Heart left ventricle (tissue), 16 donors: ENCODE data around the gene SHISA5. TPM values are rescaled to one million over a fixed set of nuclear protein-coding genes. Genes with fewer than 3 reads are reported as not detected.
A peak's percentile ranks its signal among the peaks of the same experiment; 100 is the strongest.
"Not testable (repeated sequence)": the region's sequence is repeated elsewhere in the genome, so short reads cannot be mapped to it uniquely, and the experiment has no call there.

Experiments
- ATAC-seq, 4 donors: fragments of 200-7000 bp; cut with Tn5 transposase; one replicate each; pipeline ENCODE4 v1.9.1; 2020 to 2022; ENCODE audit warnings: moderate library complexity in 4 of 4, mild to moderate bottlenecking in 3 of 4, moderate number of reproducible peaks in 1 of 4
- DNase-seq, 5 donors: peaks; one replicate each; pipeline ENCODE4 v3.0.0-alpha.2; 2020
- H3K27ac ChIP-seq, 12 donors: fragments of 200-600 bp; sonication (generic) in 4 of 12; one replicate each; pipeline versions ENCODE4 v1.5.0 to v1.8.0; 2016 to 2022; ENCODE audit warnings: mild to moderate bottlenecking in 2 of 12
- H3K27me3 ChIP-seq, 9 donors: fragments of 200-600 bp; sonication (generic) in 2 of 9; one replicate each; pipeline versions ENCODE4 v1.5.1 to v1.8.0; 2016 to 2022; ENCODE audit warnings: mild to moderate bottlenecking in 3 of 9
- H3K36me3 ChIP-seq, 9 donors: fragments of 200-600 bp; sonication (generic) in 2 of 9; one replicate each; pipeline versions ENCODE4 v1.5.0 to v1.8.0; 2018 to 2022; ENCODE audit warnings: mild to moderate bottlenecking in 2 of 9
- H3K4me1 ChIP-seq, 12 donors: fragments of 200-600 bp; sonication (generic) in 4 of 12; one replicate each; pipeline versions ENCODE4 v1.5.0 to v1.8.0; 2016 to 2022; ENCODE audit warnings: mild to moderate bottlenecking in 3 of 12
- H3K4me3 ChIP-seq, 12 donors: fragments of 200-600 bp; sonication (generic) in 4 of 12; one replicate each; pipeline versions ENCODE4 v1.5.0 to v1.8.0; 2017 to 2022; ENCODE audit warnings: mild to moderate bottlenecking in 9 of 12, moderate library complexity in 4 of 12
- H3K9me3 ChIP-seq, 12 donors: fragments of 200-600 bp; sonication (generic) in 4 of 12; one replicate each; pipeline versions ENCODE4 v1.5.0 to v1.8.0; 2016 to 2022; ENCODE audit warnings: mild to moderate bottlenecking in 1 of 12
- POLR2A ChIP-seq, 2 donors: fragments of 450-650 bp; IDR thresholded peaks; one replicate each; pipeline ENCODE4 v1.6.1; 2017; ENCODE audit warnings: antibody characterized with exemption in 2 of 2, mild to moderate bottlenecking in 2 of 2, moderate library complexity in 2 of 2
- WGBS, 4 donors: extraction: QIAGEN DNeasy Blood & Tissue Kit in 2 of 4; methylation state at CpG; one replicate each; pipeline versions ENCODE4 v1.1.5 to v1.1.7; 2013 to 2018; 5-methylcytosine and 5-hydroxymethylcytosine counted together
- intact Hi-C, 10 donors: fragments of 100-400 bp; cut with DNase I; formaldehyde crosslinking; loops; one replicate each; pipeline versions ENCODE4 v1.11.1 to v1.14.2; 2022
- polyA plus RNA-seq, 2 donors: library from polyadenylated mRNA; stranded (reverse); fragments of 200-250 nt; gene quantifications; one replicate each; pipeline ENCODE4 v1.2.3, GENCODE V29; 2013
- total RNA-seq, 9 donors: library from RNA; depleted of rRNA in 2 of 9; stranded (reverse); fragments of >200 nt in 2 of 9; fragmentation: NEBNext Ultra II Directional in 3 of 9; extraction: Animal tissue kit (Norgen Biotek cat#: 25700) in 3 of 9; gene quantifications; one replicate each; pipeline versions ENCODE4 v1.1.0 to v1.2.4, GENCODE V29; 2016 to 2023
- TF ChIP-seq, protein P1 (sequence below), 12 donors: fragments of 200-600 bp; sonication (generic) in 4 of 12; IDR thresholded peaks; one replicate each; pipeline versions ENCODE4 v1.5.0 to v1.8.0; 2018 to 2022; ENCODE audit warnings: antibody characterized with exemption in 12 of 12, mild to moderate bottlenecking in 5 of 12
- donor health status: ischemic (EF 13 %, LVEDD 7.1; RV severe dilation, severe dysfunction).
- donor health status: healthy with polysubstance abuse.
- donor health status: DM: no; HTN: yes; CAD: no.
- donor health status: DM: no; HTN: no; CAD: no.
- donor health status: ischemic (EF 25% LVEDD 6.9; RV normal size, moderate dysfunction).
- donor health status: ischemic (EF 25% LVEDD 5.7; RV mildly dilated, moderate dysfunction).
- donor health status: healthy.
- donor health status: DM: yes; HTN: yes; CAD: no.
- donor health status: ischemic (EF 35%, LVEDD 5.7; RV mildly dilated, moderate dysfunction).
- donor health status: nonischemic (EF 11% LVEDD 7.7; RV severe dilation, severe dysfunction).
- donor health status: DM: yes; HTN: yes; CAD: no.
- donor health status: PGD.
- donor health status: ischemic (EF 29% LVEDD 5.4; RV normal size, mild dysfunction).
- donor health status: nonischemic (EF 23%, LVEDD 6.1; RV moderate dilation, normal function).

Gene SHISA5
- total and polyA plus RNA-seq, 11 donors, result 25.8 to 124 (median 54.6) TPM

GRCh38 chr3:48492461-48493202 is 11.3 kb downstream of the SHISA5 start:
- Histone ChIP-seq H3K4me1 (no peaks in the 10 kb centered on the region), H3K27ac (no peak overlapping the region), H3K4me3 (no peak overlapping the region), H3K27me3 (no peaks in the 10 kb centered on the region), H3K9me3 (no peaks in the 10 kb centered on the region), H3K36me3 (peaks cover 0 to 66% (median 21%) of the 10 kb centered on the region in 9 donors)
- DNase-seq (no peak), ATAC-seq (no peak)
- intact Hi-C loops, result no loop called here
- WGBS, 4 donors, result 87 to 92% (median 89%) methylated on average over 7 of the region's 7 CpGs
- TF ChIP-seq POLR2A (IDR thresholded peaks at IDR 0.05), result no peak
- TF ChIP-seq, protein P1, sequence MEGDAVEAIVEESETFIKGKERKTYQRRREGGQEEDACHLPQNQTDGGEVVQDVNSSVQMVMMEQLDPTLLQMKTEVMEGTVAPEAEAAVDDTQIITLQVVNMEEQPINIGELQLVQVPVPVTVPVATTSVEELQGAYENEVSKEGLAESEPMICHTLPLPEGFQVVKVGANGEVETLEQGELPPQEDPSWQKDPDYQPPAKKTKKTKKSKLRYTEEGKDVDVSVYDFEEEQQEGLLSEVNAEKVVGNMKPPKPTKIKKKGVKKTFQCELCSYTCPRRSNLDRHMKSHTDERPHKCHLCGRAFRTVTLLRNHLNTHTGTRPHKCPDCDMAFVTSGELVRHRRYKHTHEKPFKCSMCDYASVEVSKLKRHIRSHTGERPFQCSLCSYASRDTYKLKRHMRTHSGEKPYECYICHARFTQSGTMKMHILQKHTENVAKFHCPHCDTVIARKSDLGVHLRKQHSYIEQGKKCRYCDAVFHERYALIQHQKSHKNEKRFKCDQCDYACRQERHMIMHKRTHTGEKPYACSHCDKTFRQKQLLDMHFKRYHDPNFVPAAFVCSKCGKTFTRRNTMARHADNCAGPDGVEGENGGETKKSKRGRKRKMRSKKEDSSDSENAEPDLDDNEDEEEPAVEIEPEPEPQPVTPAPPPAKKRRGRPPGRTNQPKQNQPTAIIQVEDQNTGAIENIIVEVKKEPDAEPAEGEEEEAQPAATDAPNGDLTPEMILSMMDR (IDR thresholded peaks at IDR 0.05), result no peak

DNA sequence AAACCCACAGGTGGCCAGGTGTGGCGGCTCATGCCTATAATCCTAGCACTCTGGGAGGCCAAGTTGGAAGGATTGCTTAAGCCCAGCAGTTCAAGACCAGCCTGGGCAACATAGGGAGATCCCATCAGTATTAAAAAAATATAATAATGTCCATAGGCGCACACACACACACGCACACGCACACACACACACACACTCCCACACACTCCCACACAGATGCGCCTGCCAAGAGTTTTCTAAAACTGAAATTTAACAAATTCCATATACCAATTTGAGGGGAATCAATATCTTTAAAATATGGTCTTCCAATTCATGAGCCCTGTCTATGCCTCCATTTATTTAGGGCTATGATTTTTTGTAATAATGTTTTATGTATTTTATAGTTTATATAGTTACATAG is 17.0 kb downstream of the SHISA5 start:
- 88 to 92% (median 91%) methylated on average over 5 of the region's 5 CpGs for WGBS, 4 donors
- ATAC-seq, result no peak
- intact Hi-C loops, result no loop called here

DNA sequence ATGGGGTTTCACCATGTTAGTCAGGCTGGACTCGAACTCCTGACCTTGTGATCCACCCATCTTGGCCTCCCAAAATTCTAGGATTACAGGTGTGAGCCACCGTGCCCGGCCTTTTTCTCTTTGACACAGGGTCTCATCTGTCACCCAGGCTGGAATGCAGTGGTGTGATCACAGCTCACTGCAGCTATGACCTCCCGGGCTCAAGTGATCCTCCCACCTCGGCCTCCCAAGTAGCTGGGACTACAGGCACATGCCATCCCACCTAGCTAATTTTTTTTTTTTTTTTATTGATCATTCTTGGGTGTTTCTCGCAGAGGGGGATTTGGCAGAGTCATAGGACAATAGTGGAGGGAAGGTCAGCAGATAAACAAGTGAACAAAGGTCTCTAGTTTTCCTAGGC is 21.2 kb downstream of the SHISA5 start:
- H3K4me1 ChIP-seq, result peaks cover 0 to 15% (median 4%) of the 10 kb centered on the region in 12 donors
- intact Hi-C loops, H3K27me3 ChIP-seq, H3K36me3 ChIP-seq, DNase-seq, H3K9me3 ChIP-seq, ATAC-seq, H3K27ac ChIP-seq, H3K4me3 ChIP-seq: not testable (repeated sequence)
- 94 to 98% (median 94%) methylated on average over 6 of the region's 6 CpGs for WGBS, 4 donors

More for the DNA sequence above, 17.0 kb downstream of the SHISA5 start:
- H3K36me3 ChIP-seq, result peaks cover 0 to 16% (median 0%) of the 10 kb centered on the region in 9 donors
- no peak for DNase-seq
- TF ChIP-seq POLR2A (IDR thresholded peaks at IDR 0.05), result no peak
- TF ChIP-seq, protein P1 (IDR thresholded peaks at IDR 0.05), result no peak
- H3K4me3 ChIP-seq, result no peak overlapping the region
- H3K9me3 ChIP-seq, result no peaks in the 10 kb centered on the region
- H3K27ac ChIP-seq, result no peak overlapping the region
- no peaks in the 10 kb centered on the region for H3K4me1 ChIP-seq
- H3K27me3 ChIP-seq, result no peaks in the 10 kb centered on the region

- peaks cover 0 to 11% (median 0%) of the 10 kb centered on the region in 9 donors for H3K36me3 ChIP-seq
- ATAC-seq, H3K27me3 ChIP-seq, H3K27ac ChIP-seq, H3K4me3 ChIP-seq, DNase-seq, intact Hi-C loops, H3K9me3 ChIP-seq: not testable (repeated sequence)
- peaks cover 0 to 19% (median 6%) of the 10 kb centered on the region in 12 donors for H3K4me1 ChIP-seq
- 98 to 99% (median 98%) methylated on average over 11 of the region's 11 CpGs for WGBS, 4 donors
These were observed 23.1 kb downstream of the SHISA5 start for GRCh38 chr3:48480891-48481290.

DNA sequence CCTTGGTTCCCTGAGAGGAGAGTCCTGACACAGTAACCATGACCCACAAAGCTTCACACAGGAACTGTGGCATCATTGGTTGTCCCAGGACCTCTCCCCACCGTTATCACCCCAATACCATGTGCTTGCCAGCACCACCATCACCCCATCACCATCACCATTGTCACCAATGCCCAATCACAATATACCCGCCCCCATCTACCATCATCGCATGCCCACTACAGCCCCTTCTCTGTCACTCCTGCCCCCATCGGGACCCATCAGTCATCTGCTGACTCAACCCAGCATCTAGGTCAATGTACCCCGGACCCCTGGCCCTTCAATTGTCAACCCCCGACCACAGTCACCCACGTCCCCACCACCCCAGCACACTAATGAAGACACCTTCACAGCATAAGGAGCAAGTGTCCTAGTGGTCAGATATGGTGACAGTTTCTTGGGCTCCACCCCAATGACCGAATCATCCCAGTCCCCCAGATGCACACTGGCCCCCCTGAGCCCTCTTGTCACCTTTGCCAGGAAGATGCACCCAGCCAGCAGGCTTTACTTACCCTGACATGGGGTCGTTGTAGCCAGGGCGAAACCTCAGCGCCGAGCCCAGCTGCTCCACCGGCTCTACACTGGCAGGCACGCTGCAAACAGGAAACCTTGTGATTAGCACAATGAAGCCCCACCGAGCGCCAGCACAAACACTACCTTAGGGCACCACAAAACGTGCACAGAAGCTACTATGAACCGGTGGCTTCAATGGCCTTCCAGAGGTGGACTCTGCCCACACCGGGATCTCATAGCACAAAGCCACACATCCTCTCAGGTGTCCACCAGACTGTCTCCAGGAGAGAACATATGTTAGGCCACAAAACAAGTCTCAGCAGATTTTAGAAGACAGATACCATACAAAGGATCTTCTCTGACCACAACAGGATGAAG is 25.1 kb downstream of the SHISA5 start:
- Histone ChIP-seq H3K4me3 (peak overlapping the region in 1 of 12 donors; percentile 25), H3K4me1 (peaks cover 0 to 19% (median 7%) of the 10 kb centered on the region in 12 donors), H3K27ac (peak overlapping the region in 9 of 12 donors; percentile 3 to 88 (median 74)), H3K9me3 (no peaks in the 10 kb centered on the region), H3K27me3 (no peaks in the 10 kb centered on the region), H3K36me3 (peaks cover 0 to 17% (median 0%) of the 10 kb centered on the region in 9 donors)
- peak in 2 of 4 donors; percentile 8 to 21 for ATAC-seq
- intact Hi-C loops, result loop anchor here in 1 of 10 donors (10.0 kb wide), 1 partner anchor 206 kb away; the partner anchor contains the start of gene NCKIPSD
- TF ChIP-seq POLR2A (IDR thresholded peaks at IDR 0.05), result no peak
- TF ChIP-seq, protein P1 (IDR thresholded peaks at IDR 0.05), result no peak
- DNase-seq, result no peak
- 69 to 84% (median 80%) methylated on average over 16 to 19 of the region's 19 CpGs for WGBS, 4 donors
